GM12878 (cell line): ENCODE data around the gene ATXN7L1.

Experiments used
- ASH2L ChIP-seq: fragments of 300-600, 200-600 bp; sonication (generic); IDR thresholded peaks from 2 replicates; pipeline ENCODE4 v1.6.1; 2017; ENCODE audit warnings: low read depth, mild to moderate bottlenecking, borderline replicate concordance
- CHD1 ChIP-seq: IDR thresholded peaks from 2 replicates; pipeline ENCODE4 v1.6.1; 2012; ENCODE audit warnings: low read depth, low read length, improper control_type of control experiment
- CHD2 ChIP-seq: IDR thresholded peaks from 2 replicates; pipeline ENCODE4 v1.6.1; 2011; ENCODE audit warnings: low read depth, low read length, improper control_type of control experiment, borderline replicate concordance
- CREB1 ChIP-seq: IDR thresholded peaks from 2 replicates; pipeline ENCODE4 v1.6.1; 2012; ENCODE audit warnings: low read depth, mild to moderate bottlenecking, inconsistent platforms
- EZH2 ChIP-seq: IDR thresholded peaks from 2 replicates; pipeline ENCODE4 v1.6.1; 2012; ENCODE audit warnings: low read depth, mild to moderate bottlenecking, control low read depth, inconsistent platforms, low read length, borderline replicate concordance; ENCODE audit not compliant: control insufficient read depth
- FOXK2 ChIP-seq: fragments of 450-650 bp; IDR thresholded peaks from 2 replicates; pipeline ENCODE4 v1.6.1; 2017; ENCODE audit warnings: mild to moderate bottlenecking, moderate library complexity
- FOXM1 ChIP-seq: IDR thresholded peaks from 2 replicates; pipeline ENCODE4 v1.6.1; 2012; ENCODE audit warnings: low read depth, mild to moderate bottlenecking, inconsistent platforms, low read length, moderate library complexity
- MEF2B ChIP-seq: fragments of 450-650 bp; IDR thresholded peaks from 2 replicates; pipeline ENCODE4 v1.6.1; 2018; ENCODE audit warnings: mild to moderate bottlenecking, moderate library complexity; ENCODE audit not compliant: partially characterized antibody, poor library complexity, severe bottlenecking
- POLR2AphosphoS5 ChIP-seq: IDR thresholded peaks from 2 replicates; pipeline ENCODE4 v1.6.1; 2011; ENCODE audit warnings: mild to moderate bottlenecking, low read length, inconsistent platforms
- RAD21 ChIP-seq: IDR thresholded peaks from 2 replicates; pipeline ENCODE4 v1.6.1; 2011; ENCODE audit warnings: mild to moderate bottlenecking, low read depth, low read length, moderate library complexity; ENCODE audit not compliant: insufficient read depth
- RBBP5 ChIP-seq: fragments of 200-600 bp; sonication (generic); conservative IDR thresholded peaks from 2 replicates; pipeline ENCODE4 v1.6.1; 2016
- SP1 ChIP-seq: IDR thresholded peaks from one replicate; pipeline ENCODE4 v1.6.1; 2011; ENCODE audit warnings: low read depth, low read length
- TF ChIP-seq, protein P1 (sequence below), 3 experiments: IDR thresholded peaks in 2 of 3; conservative IDR thresholded peaks in 1 of 3; 2 replicates each; pipeline ENCODE4 v1.5.1; 2011; ENCODE audit warnings: low read depth in 3 of 3, low read length in 3 of 3, mild to moderate bottlenecking in 3 of 3, control low read depth in 2 of 3, moderate library complexity in 2 of 3, inconsistent platforms in 1 of 3, mixed read lengths in 1 of 3; ENCODE audit not compliant: control insufficient read depth in 2 of 3, insufficient read depth in 1 of 3; ENCODE audit errors: extremely low read depth in 1 of 3
- TF ChIP-seq, protein P2 (sequence below): IDR thresholded peaks from 2 replicates; pipeline ENCODE4 v1.6.1; 2011; ENCODE audit warnings: low read depth, low read length, improper control_type of control experiment, borderline replicate concordance

DNA sequence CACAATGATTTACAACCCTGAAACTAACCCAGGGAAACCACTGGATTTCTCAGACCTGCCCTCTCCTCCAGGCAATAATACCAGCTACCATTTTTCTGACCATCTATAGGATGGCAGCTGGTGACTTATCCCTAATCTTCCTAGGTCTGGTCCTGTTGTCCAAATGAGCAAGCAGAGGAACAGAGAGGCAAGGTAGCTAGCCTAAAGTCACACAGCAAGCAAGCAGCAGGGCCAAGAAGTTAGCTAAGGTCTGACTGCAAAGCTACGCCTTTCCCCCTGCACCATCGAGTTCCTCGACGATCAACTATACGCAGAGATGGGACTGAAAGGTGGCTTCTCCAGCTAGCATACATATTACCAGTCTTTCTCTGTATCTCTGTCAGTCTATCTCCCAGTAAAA lies 25.3 kb downstream of the ATXN7L1 start:
- TF ChIP-seq MEF2B (no peak), RAD21 (no peak), EZH2 (no peak), CREB1 (no peak), CHD1 (no peak), FOXK2 (no peak), CHD2 (no peak), SP1 (no peak), ASH2L (no peak), FOXM1 (no peak), RBBP5 (no peak), POLR2AphosphoS5 (no peak)
- TF ChIP-seq, protein P1, sequence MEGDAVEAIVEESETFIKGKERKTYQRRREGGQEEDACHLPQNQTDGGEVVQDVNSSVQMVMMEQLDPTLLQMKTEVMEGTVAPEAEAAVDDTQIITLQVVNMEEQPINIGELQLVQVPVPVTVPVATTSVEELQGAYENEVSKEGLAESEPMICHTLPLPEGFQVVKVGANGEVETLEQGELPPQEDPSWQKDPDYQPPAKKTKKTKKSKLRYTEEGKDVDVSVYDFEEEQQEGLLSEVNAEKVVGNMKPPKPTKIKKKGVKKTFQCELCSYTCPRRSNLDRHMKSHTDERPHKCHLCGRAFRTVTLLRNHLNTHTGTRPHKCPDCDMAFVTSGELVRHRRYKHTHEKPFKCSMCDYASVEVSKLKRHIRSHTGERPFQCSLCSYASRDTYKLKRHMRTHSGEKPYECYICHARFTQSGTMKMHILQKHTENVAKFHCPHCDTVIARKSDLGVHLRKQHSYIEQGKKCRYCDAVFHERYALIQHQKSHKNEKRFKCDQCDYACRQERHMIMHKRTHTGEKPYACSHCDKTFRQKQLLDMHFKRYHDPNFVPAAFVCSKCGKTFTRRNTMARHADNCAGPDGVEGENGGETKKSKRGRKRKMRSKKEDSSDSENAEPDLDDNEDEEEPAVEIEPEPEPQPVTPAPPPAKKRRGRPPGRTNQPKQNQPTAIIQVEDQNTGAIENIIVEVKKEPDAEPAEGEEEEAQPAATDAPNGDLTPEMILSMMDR (IDR thresholded peaks at IDR 0.05 in 2 of 3, conservative IDR thresholded peaks at IDR 0.05 in 1 of 3; ENCODE audit: control insufficient read depth in 2 of 3, extremely low read depth in 1 of 3, insufficient read depth in 1 of 3, low read depth in 3 of 3, low read length in 3 of 3) = no peak
- TF ChIP-seq, protein P2, sequence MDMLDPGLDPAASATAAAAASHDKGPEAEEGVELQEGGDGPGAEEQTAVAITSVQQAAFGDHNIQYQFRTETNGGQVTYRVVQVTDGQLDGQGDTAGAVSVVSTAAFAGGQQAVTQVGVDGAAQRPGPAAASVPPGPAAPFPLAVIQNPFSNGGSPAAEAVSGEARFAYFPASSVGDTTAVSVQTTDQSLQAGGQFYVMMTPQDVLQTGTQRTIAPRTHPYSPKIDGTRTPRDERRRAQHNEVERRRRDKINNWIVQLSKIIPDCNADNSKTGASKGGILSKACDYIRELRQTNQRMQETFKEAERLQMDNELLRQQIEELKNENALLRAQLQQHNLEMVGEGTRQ = no peak
